Camera-type eye (tissue), 1 donor: ENCODE measurements around the gene DGKI. TPM values are rescaled to one million over a fixed set of nuclear protein-coding genes. Genes with fewer than 3 reads are reported as not detected.

Source experiments
- total RNA-seq: library from RNA; depleted of rRNA; stranded (reverse); fragments of >200 nt; gene quantifications from one replicate; pipeline ENCODE4 v1.2.3, GENCODE V29; 2014

Gene DGKI
- total RNA-seq, result 21.1 TPM

GRCh38 chr7:137846827-137847567, at the start of gene DGKI:
TSS of gene DGKI (minus strand) at chr7:137846974.

GRCh38 chr7:137343281-137343841, 503.4 kb downstream of the DGKI start, which contains the start of gene PTN:
TSS of gene PTN (minus strand) at chr7:137343733. CDS start at chr7:137254973, 88,760 bp downstream.

Other genes with a start within 250 kb of the DGKI start
- gene CREB3L2, start 155.1 kb upstream of the DGKI start, total RNA-seq, result 25.1 TPM
- gene AKR1D1, start 229.5 kb upstream of the DGKI start, total RNA-seq, result not detected